H9 (cell line): ENCODE measurements around the gene NAA50. TPM values are rescaled to one million over a fixed set of nuclear protein-coding genes. Genes with fewer than 3 reads are reported as not detected.

Experiments used
- DNase-seq: peaks from one replicate; pipeline ENCODE4 v3.0.0-alpha.2; 2017
- H2AFZ ChIP-seq: one replicate; pipeline ENCODE4 v1.6.1; 2013; ENCODE audit warnings: mild to moderate bottlenecking, low read length, control low read depth, moderate library complexity
- H2AK5ac ChIP-seq: 2 replicates; pipeline ENCODE4 v1.6.1; 2013; ENCODE audit warnings: low read length, control low read depth, mixed read lengths; ENCODE audit not compliant: insufficient read length
- H2BK120ac ChIP-seq: one replicate; pipeline ENCODE4 v1.6.1; 2013; ENCODE audit warnings: low read depth, mild to moderate bottlenecking, low read length, control low read depth, inconsistent platforms; ENCODE audit not compliant: poor library complexity, severe bottlenecking
- H2BK12ac ChIP-seq: 2 replicates; pipeline ENCODE4 v1.6.1; 2013; ENCODE audit warnings: low read length, control low read depth, mixed read lengths, low read depth; ENCODE audit not compliant: insufficient read length
- H2BK15ac ChIP-seq: 2 replicates; pipeline ENCODE4 v1.6.1; 2013; ENCODE audit warnings: low read depth, low read length, control low read depth
- H2BK20ac ChIP-seq: one replicate; pipeline ENCODE4 v1.6.1; 2013; ENCODE audit warnings: low read depth, mild to moderate bottlenecking, low read length, control low read depth, inconsistent platforms; ENCODE audit not compliant: poor library complexity, severe bottlenecking
- H2BK5ac ChIP-seq: 2 replicates; pipeline ENCODE4 v1.6.1; 2013; ENCODE audit warnings: low read length, control low read depth, mixed read lengths; ENCODE audit not compliant: insufficient read length
- H3K14ac ChIP-seq: 2 replicates; pipeline ENCODE4 v1.6.1; 2013; ENCODE audit warnings: low read length, control low read depth; ENCODE audit not compliant: insufficient read depth
- H3K18ac ChIP-seq: 2 replicates; pipeline ENCODE4 v1.6.1; 2013; ENCODE audit warnings: low read depth, mild to moderate bottlenecking, mixed read lengths, low read length, control low read depth; ENCODE audit not compliant: insufficient read length
- H3K23ac ChIP-seq: 2 replicates; pipeline ENCODE4 v1.6.1; 2013; ENCODE audit warnings: low read length, control low read depth, mixed read lengths, low read depth; ENCODE audit not compliant: insufficient read length
- H3K23me2 ChIP-seq: 2 replicates; pipeline ENCODE4 v1.6.1; 2013; ENCODE audit warnings: low read depth, mild to moderate bottlenecking, mixed read lengths, low read length, control low read depth; ENCODE audit not compliant: insufficient read length, poor library complexity, severe bottlenecking
- H3K27ac ChIP-seq: 2 replicates; pipeline ENCODE4 v1.5.1; 2013; ENCODE audit warnings: low read length, control low read depth, mixed read lengths, low read depth; ENCODE audit not compliant: insufficient read length
- H3K27me3 ChIP-seq: 2 replicates; pipeline ENCODE4 v1.6.1; 2013; ENCODE audit warnings: low read length, control low read depth, inconsistent platforms; ENCODE audit not compliant: insufficient read depth
- H3K4ac ChIP-seq: 2 replicates; pipeline ENCODE4 v1.6.1; 2013; ENCODE audit warnings: low read depth, mild to moderate bottlenecking, control low read depth, inconsistent platforms, low read length, moderate library complexity
- H3K4me1 ChIP-seq: 2 replicates; pipeline ENCODE4 v1.6.1; 2013; ENCODE audit warnings: low read length, control low read depth, inconsistent platforms; ENCODE audit not compliant: insufficient read depth
- H3K4me2 ChIP-seq: 2 replicates; pipeline ENCODE4 v1.6.1; 2013; ENCODE audit warnings: low read length, control low read depth, mixed read lengths; ENCODE audit not compliant: insufficient read length, insufficient read depth
- H3K56ac ChIP-seq: 2 replicates; pipeline ENCODE4 v1.6.1; 2013; ENCODE audit warnings: low read depth, mild to moderate bottlenecking, mixed read lengths, low read length, control low read depth; ENCODE audit not compliant: insufficient read length
- H3K79me1 ChIP-seq: 2 replicates; pipeline ENCODE4 v1.6.1; 2013; ENCODE audit warnings: low read depth, mild to moderate bottlenecking, moderate library complexity, low read length, control low read depth, inconsistent platforms; ENCODE audit not compliant: insufficient read depth, poor library complexity, severe bottlenecking
- H3K79me2 ChIP-seq: 2 replicates; pipeline ENCODE4 v1.6.1; 2013; ENCODE audit warnings: low read length, control low read depth, inconsistent platforms; ENCODE audit not compliant: insufficient read depth
- H3K9ac ChIP-seq: 2 replicates; pipeline ENCODE4 v1.6.1; 2013; ENCODE audit warnings: low read length, control low read depth, mixed read lengths; ENCODE audit not compliant: insufficient read length; ENCODE audit errors: extremely low read depth
- H3K9me3 ChIP-seq: one replicate; pipeline ENCODE4 v1.6.1; 2013; ENCODE audit warnings: low read depth, low read length, inconsistent platforms; ENCODE audit not compliant: control insufficient read depth
- H3T11ph ChIP-seq: one replicate; pipeline ENCODE4 v1.6.1; 2013; ENCODE audit warnings: mild to moderate bottlenecking, low read length, control low read depth, inconsistent platforms
- H4K20me1 ChIP-seq: one replicate; pipeline ENCODE4 v1.6.1; 2013; ENCODE audit not compliant: control insufficient read depth, insufficient read length, insufficient read depth
- H4K5ac ChIP-seq: 2 replicates; pipeline ENCODE4 v1.6.1; 2013; ENCODE audit warnings: low read depth, mild to moderate bottlenecking, mixed read lengths, low read length, control low read depth; ENCODE audit not compliant: insufficient read length
- H4K8ac ChIP-seq: replicated peaks from 2 replicates; pipeline ENCODE4 v1.6.1; 2013; ENCODE audit warnings: low read length, control low read depth, mixed read lengths, low read depth; ENCODE audit not compliant: insufficient read length
- H4K91ac ChIP-seq: 2 replicates; pipeline ENCODE4 v1.6.1; 2013; ENCODE audit warnings: low read depth, mild to moderate bottlenecking, moderate library complexity, mixed read lengths, low read length, control low read depth; ENCODE audit not compliant: insufficient read length
- H3K27ac Mint-ChIP-seq, 3 experiments: 2 replicates in 2 of 3; 3 replicates in 1 of 3; pipeline ENCODE4 v1.8.0; 2020 to 2021; ENCODE audit warnings: mixed read lengths in 3 of 3, mild to moderate bottlenecking in 1 of 3, moderate library complexity in 1 of 3
- H3K27me3 Mint-ChIP-seq: 2 replicates; pipeline ENCODE4 v1.8.0; 2021; ENCODE audit warnings: low read depth, mild to moderate bottlenecking, moderate library complexity, mixed read lengths
- H3K36me3 Mint-ChIP-seq, 3 experiments: 2 replicates in 2 of 3; 3 replicates in 1 of 3; pipeline ENCODE4 v1.8.0; 2020 to 2021; ENCODE audit warnings: low read depth in 3 of 3, mixed read lengths in 3 of 3; ENCODE audit not compliant: insufficient read depth in 1 of 3
- H3K4me1 Mint-ChIP-seq, 2 experiments: 2 replicates each; pipeline ENCODE4 v1.8.0; 2020; ENCODE audit warnings: mixed read lengths in 2 of 2
- H3K4me3 Mint-ChIP-seq, 2 experiments: 2 replicates in 1 of 2; 3 replicates in 1 of 2; pipeline ENCODE4 v1.8.0; 2020 to 2021; ENCODE audit warnings: mild to moderate bottlenecking in 2 of 2, mixed read lengths in 2 of 2, moderate library complexity in 1 of 2
- H3K9me3 Mint-ChIP-seq, 2 experiments: 2 replicates in 1 of 2; 3 replicates in 1 of 2; pipeline ENCODE4 v1.8.0; 2020; ENCODE audit warnings: mild to moderate bottlenecking in 2 of 2, mixed read lengths in 2 of 2, moderate library complexity in 1 of 2
- WGBS: extraction: QIAGEN DNeasy Blood & Tissue Kit; methylation state at CpG from one replicate; pipeline ENCODE4 v1.1.7; 2013; ENCODE audit warnings: missing lambda C conversion rate, low lambda C conversion rate, mixed read lengths; ENCODE audit not compliant: insufficient read length; ENCODE audit errors: extremely low coverage; 5-methylcytosine and 5-hydroxymethylcytosine counted together
- total RNA-seq: library from RNA; stranded (reverse); gene quantifications from 2 replicates; pipeline ENCODE4 v1.2.1, GENCODE V29; 2021
- TF ChIP-seq, protein P1 (sequence below): fragments of 200-600 bp; sonication (generic); conservative IDR thresholded peaks from 3 replicates; pipeline ENCODE4 v1.8.0; 2021; ENCODE audit warnings: antibody characterized with exemption, mild to moderate bottlenecking

Gene NAA50
- total RNA-seq, 1 experiment from 2014 or later = 216 TPM

DNA sequence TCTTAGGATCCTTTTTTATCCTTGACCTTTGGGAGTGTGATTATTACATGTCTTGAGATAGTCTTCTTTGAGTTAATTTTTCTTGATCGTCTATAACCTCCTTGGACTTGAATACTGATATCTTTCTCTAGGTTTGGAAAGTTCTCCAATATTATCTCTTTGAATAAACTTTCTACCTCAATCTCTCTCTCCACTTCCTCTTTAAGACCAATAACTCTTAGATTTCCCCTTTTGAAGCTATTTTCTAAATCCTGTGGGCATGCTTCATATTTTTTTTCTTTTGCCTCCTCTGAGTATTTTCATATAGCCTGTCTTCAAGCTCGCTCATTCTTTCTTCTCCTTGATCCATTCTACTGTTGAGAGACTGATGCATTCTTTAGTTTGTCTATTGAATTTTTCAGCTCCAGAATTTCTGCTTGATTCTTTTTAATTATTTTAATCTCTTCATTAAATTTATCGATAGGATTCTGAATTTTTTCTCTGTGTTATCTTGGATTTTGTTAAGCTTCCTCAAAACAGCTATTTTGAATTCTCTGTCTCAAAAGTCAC lies 61.7 kb downstream of the NAA50 start:
- H2BK15ac ChIP-seq = no peak overlapping the region
- H2BK5ac ChIP-seq = no peak overlapping the region
- no peaks in the 10 kb centered on the region for H3K23me2 ChIP-seq
- no peak overlapping the region for H3K18ac ChIP-seq
- Mint-ChIP-seq H3K4me1 (peaks cover 18 to 19% of the 10 kb centered on the region in 2 experiments), H3K27ac (no peak overlapping the region), H3K27me3 (no peaks in the 10 kb centered on the region), H3K4me3 (no peak overlapping the region), H3K36me3 (peaks cover 13 to 45% (median 14%) of the 10 kb centered on the region in 3 experiments), H3K9me3 (peaks cover 10 to 12% of the 10 kb centered on the region in 2 experiments)
- H3K56ac ChIP-seq = no peak overlapping the region
- no peak overlapping the region for H4K5ac ChIP-seq
- H3K79me2 ChIP-seq = no peaks in the 10 kb centered on the region
- H2AK5ac ChIP-seq = no peak overlapping the region
- no CpG with 5 or more reads among the region's 3 CpGs for WGBS
- H3K4me2 ChIP-seq = no peak overlapping the region
- no peak overlapping the region for H3K23ac ChIP-seq
- H3K4me1 ChIP-seq = peaks cover 11% of the 10 kb centered on the region
- no peak overlapping the region for H4K91ac ChIP-seq
- H3K9me3 ChIP-seq = no peaks in the 10 kb centered on the region
- H3K14ac ChIP-seq = no peak overlapping the region
- TF ChIP-seq, protein P1, sequence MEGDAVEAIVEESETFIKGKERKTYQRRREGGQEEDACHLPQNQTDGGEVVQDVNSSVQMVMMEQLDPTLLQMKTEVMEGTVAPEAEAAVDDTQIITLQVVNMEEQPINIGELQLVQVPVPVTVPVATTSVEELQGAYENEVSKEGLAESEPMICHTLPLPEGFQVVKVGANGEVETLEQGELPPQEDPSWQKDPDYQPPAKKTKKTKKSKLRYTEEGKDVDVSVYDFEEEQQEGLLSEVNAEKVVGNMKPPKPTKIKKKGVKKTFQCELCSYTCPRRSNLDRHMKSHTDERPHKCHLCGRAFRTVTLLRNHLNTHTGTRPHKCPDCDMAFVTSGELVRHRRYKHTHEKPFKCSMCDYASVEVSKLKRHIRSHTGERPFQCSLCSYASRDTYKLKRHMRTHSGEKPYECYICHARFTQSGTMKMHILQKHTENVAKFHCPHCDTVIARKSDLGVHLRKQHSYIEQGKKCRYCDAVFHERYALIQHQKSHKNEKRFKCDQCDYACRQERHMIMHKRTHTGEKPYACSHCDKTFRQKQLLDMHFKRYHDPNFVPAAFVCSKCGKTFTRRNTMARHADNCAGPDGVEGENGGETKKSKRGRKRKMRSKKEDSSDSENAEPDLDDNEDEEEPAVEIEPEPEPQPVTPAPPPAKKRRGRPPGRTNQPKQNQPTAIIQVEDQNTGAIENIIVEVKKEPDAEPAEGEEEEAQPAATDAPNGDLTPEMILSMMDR = no peak
- no peak overlapping the region for H2BK12ac ChIP-seq
- no peaks in the 10 kb centered on the region for H3K79me1 ChIP-seq
- no peak overlapping the region for H2BK120ac ChIP-seq
- no peaks in the 10 kb centered on the region for H4K20me1 ChIP-seq
- no peak overlapping the region for H3K4ac ChIP-seq
- H2BK20ac ChIP-seq = no peak overlapping the region
- no peak for DNase-seq
- no peaks in the 10 kb centered on the region for H3K27me3 ChIP-seq
- H4K8ac ChIP-seq = no peak overlapping the region
- H3K9ac ChIP-seq = no peak overlapping the region
- H2AFZ ChIP-seq = no peak overlapping the region
- H3T11ph ChIP-seq = no peak overlapping the region
- H3K27ac ChIP-seq = no peak overlapping the region
